ENCODE data around the gene GIGYF1. TPM values are rescaled to one million over a fixed set of nuclear protein-coding genes. Genes with fewer than 3 reads are reported as not detected.
"Not testable (repeated sequence)": the region's sequence is repeated elsewhere in the genome, so short reads cannot be mapped to it uniquely, and the experiment has no call there.

Gene GIGYF1
- total RNA-seq, 1 donor, result 29.3 TPM

DNA sequence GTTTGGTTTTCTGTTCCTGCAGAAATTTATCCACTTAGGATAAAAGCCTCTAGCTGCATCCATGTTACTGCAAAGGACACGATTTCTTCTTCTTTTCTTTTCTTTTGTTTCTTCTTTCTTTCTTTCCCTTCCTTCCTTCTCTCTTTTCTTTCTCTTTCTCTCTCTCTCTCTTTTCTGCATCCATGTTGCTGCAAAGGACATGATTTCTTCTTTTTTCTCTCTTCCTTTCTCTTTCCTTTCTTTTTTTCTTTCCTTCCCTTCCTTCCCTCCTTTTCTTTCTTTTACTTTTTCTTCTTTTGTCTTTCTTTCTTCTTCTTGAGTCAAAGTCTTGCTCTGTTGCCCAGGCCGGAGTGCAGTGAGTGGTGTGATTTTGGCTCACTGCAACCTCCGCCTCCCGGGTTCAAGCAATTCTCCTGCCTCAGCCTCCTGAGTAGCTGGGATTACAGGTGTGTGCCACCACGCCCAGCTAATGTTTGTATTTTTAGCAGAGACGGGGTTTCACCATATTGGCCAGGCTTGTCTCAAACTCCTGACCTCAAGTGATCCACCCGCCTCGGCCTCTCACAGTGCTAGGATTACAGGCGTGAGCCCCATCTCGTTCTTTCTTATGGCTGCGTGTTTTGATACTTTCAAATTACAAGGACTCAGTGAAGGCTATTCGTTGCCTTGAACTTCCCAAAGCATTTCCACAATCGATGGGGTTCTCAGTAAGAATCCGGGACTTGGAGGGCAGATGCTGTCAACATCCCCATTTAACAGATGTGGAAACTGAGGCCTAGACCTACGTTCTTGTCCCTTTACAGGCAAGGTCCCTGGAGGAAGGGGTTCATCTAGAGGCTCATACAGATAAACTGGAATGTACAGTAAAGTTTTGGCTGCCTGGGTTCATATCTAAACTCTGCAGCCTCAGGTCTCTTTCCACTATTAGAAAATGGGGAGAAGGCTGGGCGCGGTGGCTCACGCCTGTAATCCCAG is 22.4 kb downstream of the GIGYF1 start:
- no peaks in the 10 kb centered on the region for H3K4me1 ChIP-seq (ENCODE audit: insufficient read depth, low read length)
- H3K79me2 ChIP-seq (ENCODE audit: insufficient read depth, low read length), result peaks cover 28% of the 10 kb centered on the region
- H3K9me3 ChIP-seq (ENCODE audit: low read depth, low read length), result no peaks in the 10 kb centered on the region
- peaks cover 2% of the 10 kb centered on the region for H3K27me3 ChIP-seq (ENCODE audit: insufficient read depth, low read length)
- TF ChIP-seq, protein P1, sequence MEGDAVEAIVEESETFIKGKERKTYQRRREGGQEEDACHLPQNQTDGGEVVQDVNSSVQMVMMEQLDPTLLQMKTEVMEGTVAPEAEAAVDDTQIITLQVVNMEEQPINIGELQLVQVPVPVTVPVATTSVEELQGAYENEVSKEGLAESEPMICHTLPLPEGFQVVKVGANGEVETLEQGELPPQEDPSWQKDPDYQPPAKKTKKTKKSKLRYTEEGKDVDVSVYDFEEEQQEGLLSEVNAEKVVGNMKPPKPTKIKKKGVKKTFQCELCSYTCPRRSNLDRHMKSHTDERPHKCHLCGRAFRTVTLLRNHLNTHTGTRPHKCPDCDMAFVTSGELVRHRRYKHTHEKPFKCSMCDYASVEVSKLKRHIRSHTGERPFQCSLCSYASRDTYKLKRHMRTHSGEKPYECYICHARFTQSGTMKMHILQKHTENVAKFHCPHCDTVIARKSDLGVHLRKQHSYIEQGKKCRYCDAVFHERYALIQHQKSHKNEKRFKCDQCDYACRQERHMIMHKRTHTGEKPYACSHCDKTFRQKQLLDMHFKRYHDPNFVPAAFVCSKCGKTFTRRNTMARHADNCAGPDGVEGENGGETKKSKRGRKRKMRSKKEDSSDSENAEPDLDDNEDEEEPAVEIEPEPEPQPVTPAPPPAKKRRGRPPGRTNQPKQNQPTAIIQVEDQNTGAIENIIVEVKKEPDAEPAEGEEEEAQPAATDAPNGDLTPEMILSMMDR (IDR thresholded peaks at IDR 0.05; ENCODE audit: extremely low read depth, low read depth, low read length), result no peak
- peaks cover 3% of the 10 kb centered on the region for H3K36me3 ChIP-seq (ENCODE audit: insufficient read depth, low read length)
- no peak overlapping the region for H3K27ac ChIP-seq (ENCODE audit: low read depth, low read length)
- H3K4me3 ChIP-seq (ENCODE audit: insufficient read depth, low read length), result no peak overlapping the region
- peaks cover 5% of the 10 kb centered on the region for H4K20me1 ChIP-seq (ENCODE audit: insufficient read depth, low read length)
- DNase-seq (ENCODE audit: insufficient read length, low spot score, missing footprints), result no peak
- H3K4me2 ChIP-seq (ENCODE audit: insufficient read depth, low read length), result no peak overlapping the region
- H2AFZ ChIP-seq (ENCODE audit: low read length), result no peak overlapping the region

DNA sequence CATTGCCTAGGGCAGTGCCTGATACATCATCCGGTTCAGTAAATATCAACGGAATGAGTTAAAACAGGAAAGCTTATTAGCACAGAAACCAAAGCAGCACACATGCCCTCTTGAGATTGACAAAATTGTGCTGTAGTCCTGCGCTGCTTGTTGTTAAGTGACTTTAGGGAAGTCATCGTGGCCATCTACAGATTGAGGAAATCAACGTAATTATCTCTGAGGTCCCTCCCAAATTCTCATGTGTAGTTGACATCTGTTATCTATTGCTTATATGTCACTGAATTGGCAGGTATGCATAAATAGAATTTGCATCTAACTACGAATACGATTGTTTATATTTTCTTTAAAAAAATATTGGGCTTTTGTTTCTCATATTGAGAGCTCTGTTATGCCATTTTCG is 24.0 kb downstream of the GIGYF1 start:
- TF ChIP-seq, protein P1 (IDR thresholded peaks at IDR 0.05; ENCODE audit: extremely low read depth, low read depth, low read length), result no peak
- Histone ChIP-seq H3K27me3 (ENCODE audit: insufficient read depth, low read length) (peaks cover 2% of the 10 kb centered on the region), H3K4me2 (ENCODE audit: insufficient read depth, low read length) (no peak overlapping the region), H3K79me2 (ENCODE audit: insufficient read depth, low read length) (peaks cover 13% of the 10 kb centered on the region), H3K4me3 (ENCODE audit: insufficient read depth, low read length) (no peak overlapping the region), H3K36me3 (ENCODE audit: insufficient read depth, low read length) (no peaks in the 10 kb centered on the region), H3K4me1 (ENCODE audit: insufficient read depth, low read length) (no peaks in the 10 kb centered on the region), H3K27ac (ENCODE audit: low read depth, low read length) (no peak overlapping the region), H2AFZ (ENCODE audit: low read length) (no peak overlapping the region), H4K20me1 (ENCODE audit: insufficient read depth, low read length) (no peaks in the 10 kb centered on the region), H3K9me3 (ENCODE audit: low read depth, low read length) (no peaks in the 10 kb centered on the region)
- DNase-seq (ENCODE audit: insufficient read length, low spot score, missing footprints), result no peak

DNA sequence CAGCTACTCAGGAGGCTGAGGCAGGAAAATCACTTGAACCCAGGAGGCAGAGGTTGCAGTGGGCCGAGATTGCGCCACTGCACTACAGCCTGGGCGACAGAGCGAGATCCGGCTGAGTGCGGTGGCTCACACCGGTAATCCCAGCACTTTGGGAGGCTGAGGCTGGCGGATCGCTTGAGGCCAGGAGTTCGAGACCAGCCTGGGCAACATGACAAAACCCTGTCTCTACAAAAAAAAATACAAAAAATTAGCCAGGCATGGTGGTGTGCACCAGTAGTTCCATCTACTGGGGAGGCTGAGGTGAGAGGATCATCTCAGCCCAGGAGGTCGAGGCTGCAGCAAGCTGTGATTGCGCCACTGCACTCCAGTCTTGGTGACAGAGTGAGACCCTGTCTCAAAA is 24.9 kb downstream of the GIGYF1 start:
- H3K27ac ChIP-seq (ENCODE audit: low read depth, low read length); H4K20me1 ChIP-seq (ENCODE audit: insufficient read depth, low read length); H3K27me3 ChIP-seq (ENCODE audit: insufficient read depth, low read length); H3K4me3 ChIP-seq (ENCODE audit: insufficient read depth, low read length); H3K4me2 ChIP-seq (ENCODE audit: insufficient read depth, low read length); H3K79me2 ChIP-seq (ENCODE audit: insufficient read depth, low read length); H2AFZ ChIP-seq (ENCODE audit: low read length); H3K36me3 ChIP-seq (ENCODE audit: insufficient read depth, low read length); DNase-seq (ENCODE audit: insufficient read length, low spot score, missing footprints); H3K4me1 ChIP-seq (ENCODE audit: insufficient read depth, low read length); H3K9me3 ChIP-seq (ENCODE audit: low read depth, low read length): not testable (repeated sequence)

- Histone ChIP-seq H3K4me3 (ENCODE audit: insufficient read depth, low read length) (no peak overlapping the region), H3K4me2 (ENCODE audit: insufficient read depth, low read length) (no peak overlapping the region), H2AFZ (ENCODE audit: low read length) (no peak overlapping the region), H3K4me1 (ENCODE audit: insufficient read depth, low read length) (no peaks in the 10 kb centered on the region), H3K27ac (ENCODE audit: low read depth, low read length) (no peak overlapping the region), H3K79me2 (ENCODE audit: insufficient read depth, low read length) (no peaks in the 10 kb centered on the region), H3K27me3 (ENCODE audit: insufficient read depth, low read length) (peaks cover 2% of the 10 kb centered on the region), H4K20me1 (ENCODE audit: insufficient read depth, low read length) (no peaks in the 10 kb centered on the region), H3K9me3 (ENCODE audit: low read depth, low read length) (no peaks in the 10 kb centered on the region), H3K36me3 (ENCODE audit: insufficient read depth, low read length) (no peaks in the 10 kb centered on the region)
- TF ChIP-seq, protein P1 (IDR thresholded peaks at IDR 0.05; ENCODE audit: extremely low read depth, low read depth, low read length), result no peak
- DNase-seq (ENCODE audit: insufficient read length, low spot score, missing footprints), result no peak
Observed at GRCh38 chr7:100668069-100668449, 26.0 kb downstream of the GIGYF1 start.
